H1 (cell line): ENCODE measurements around the gene SYTL2. TPM values are rescaled to one million over a fixed set of nuclear protein-coding genes. Genes with fewer than 3 reads are reported as not detected.

Source experiments
- polyA plus RNA-seq, 7 experiments: library from polyadenylated mRNA; depleted of rRNA in 3 of 7; stranded (reverse) in 5 of 7; unstranded in 2 of 7; fragments of >200 nt in 5 of 7; fragments of 200-250 nt in 2 of 7; gene quantifications; 1 replicate in 5 of 7; 2 replicates in 1 of 7; 4 replicates in 1 of 7; pipeline versions ENCODE4 v1.2.1 to v1.2.3, GENCODE V29; 2011 to 2013; ENCODE audit warnings: missing spikeins in 2 of 7, mixed read lengths in 2 of 7
- total RNA-seq: library from RNA; stranded (reverse); fragmentation: NEBNext Ultra II Directional; extraction: Animal tissue kit (Norgen Biotek cat#: 25700); gene quantifications from 2 replicates; pipeline ENCODE4 v1.2.1, GENCODE V29; 2021
- TF ChIP-seq, protein P1 (sequence below), 3 experiments: IDR thresholded peaks; 1 replicate in 2 of 3; 2 replicates in 1 of 3; pipeline versions ENCODE4 v1.5.1 to v1.6.1; 2011; ENCODE audit warnings: low read length in 3 of 3, mild to moderate bottlenecking in 3 of 3, inconsistent platforms in 2 of 3, low read depth in 1 of 3, moderate library complexity in 1 of 3; ENCODE audit not compliant: insufficient read depth in 1 of 3; ENCODE audit errors: control extremely low read depth in 1 of 3

The SYTL2 gene
- total and polyA plus RNA-seq, 2 of the 8 experiments (the other 6 are each of a cell fraction or from before 2014, with no cell fraction given): 1.3 to 9.1 TPM

DNA sequence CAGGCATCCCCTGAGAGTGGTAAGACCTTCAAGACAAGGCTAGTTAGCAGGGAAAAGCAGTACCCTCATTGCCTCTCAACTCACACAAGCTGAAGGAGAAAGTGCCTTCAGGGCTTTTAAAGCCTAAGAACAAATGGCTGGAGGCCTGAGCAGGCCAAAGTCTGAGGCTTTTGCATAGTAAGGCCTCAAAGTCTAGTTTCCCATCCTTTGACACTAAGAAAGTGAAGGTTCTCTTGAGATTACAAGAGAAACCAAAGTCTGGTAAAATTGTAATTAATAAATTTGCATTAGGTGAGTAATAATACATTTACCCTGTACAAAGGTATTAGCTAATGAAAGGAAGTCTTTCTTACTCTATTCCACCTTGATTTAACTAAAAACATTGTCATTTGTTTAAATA lies 78.0 kb downstream of the SYTL2 start (continued):
- TF ChIP-seq, protein P1, sequence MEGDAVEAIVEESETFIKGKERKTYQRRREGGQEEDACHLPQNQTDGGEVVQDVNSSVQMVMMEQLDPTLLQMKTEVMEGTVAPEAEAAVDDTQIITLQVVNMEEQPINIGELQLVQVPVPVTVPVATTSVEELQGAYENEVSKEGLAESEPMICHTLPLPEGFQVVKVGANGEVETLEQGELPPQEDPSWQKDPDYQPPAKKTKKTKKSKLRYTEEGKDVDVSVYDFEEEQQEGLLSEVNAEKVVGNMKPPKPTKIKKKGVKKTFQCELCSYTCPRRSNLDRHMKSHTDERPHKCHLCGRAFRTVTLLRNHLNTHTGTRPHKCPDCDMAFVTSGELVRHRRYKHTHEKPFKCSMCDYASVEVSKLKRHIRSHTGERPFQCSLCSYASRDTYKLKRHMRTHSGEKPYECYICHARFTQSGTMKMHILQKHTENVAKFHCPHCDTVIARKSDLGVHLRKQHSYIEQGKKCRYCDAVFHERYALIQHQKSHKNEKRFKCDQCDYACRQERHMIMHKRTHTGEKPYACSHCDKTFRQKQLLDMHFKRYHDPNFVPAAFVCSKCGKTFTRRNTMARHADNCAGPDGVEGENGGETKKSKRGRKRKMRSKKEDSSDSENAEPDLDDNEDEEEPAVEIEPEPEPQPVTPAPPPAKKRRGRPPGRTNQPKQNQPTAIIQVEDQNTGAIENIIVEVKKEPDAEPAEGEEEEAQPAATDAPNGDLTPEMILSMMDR (IDR thresholded peaks at IDR 0.05; ENCODE audit: control extremely low read depth in 1 of 3, insufficient read depth in 1 of 3, low read depth in 1 of 3, low read length in 3 of 3): no peak
- TF ChIP-seq, all 59 proteins: peak for 0
